Naive B cell (primary cell): ENCODE results near the gene PARP12. TPM values are rescaled to one million over a fixed set of nuclear protein-coding genes. Genes with fewer than 3 reads are reported as not detected.

Experiments used
- ATAC-seq, 2 donors: fragments of 150-1000 bp; cut with Tn5 transposase; 2 replicates each; pipeline ENCODE4 v1.10.0; 2021; ENCODE audit warnings: low read depth in 2 of 2, mild to moderate bottlenecking in 2 of 2, moderate library complexity in 2 of 2
- DNase-seq: peaks from one replicate; pipeline ENCODE4 v3.0.0; 2022
- H3K27ac Mint-ChIP-seq, 6 donors: one replicate each; pipeline ENCODE4 v1.8.0; 2020 to 2022; ENCODE audit warnings: mild to moderate bottlenecking in 6 of 6, mixed read lengths in 6 of 6, moderate library complexity in 5 of 6, inconsistent platforms in 2 of 6
- H3K27me3 Mint-ChIP-seq, 3 donors: one replicate each; pipeline ENCODE4 v1.8.0; 2021 to 2022; ENCODE audit warnings: mixed read lengths in 3 of 3, mild to moderate bottlenecking in 1 of 3
- H3K36me3 Mint-ChIP-seq, 2 donors: one replicate each; pipeline ENCODE4 v1.8.0; 2020 to 2022; ENCODE audit warnings: mixed read lengths in 2 of 2, inconsistent platforms in 1 of 2, mild to moderate bottlenecking in 1 of 2
- H3K4me1 Mint-ChIP-seq, 3 donors: one replicate each; pipeline ENCODE4 v1.8.0; 2020 to 2022; ENCODE audit warnings: mixed read lengths in 3 of 3, inconsistent platforms in 1 of 3, mild to moderate bottlenecking in 1 of 3, moderate library complexity in 1 of 3
- H3K4me3 Mint-ChIP-seq, 8 donors: one replicate each; pipeline ENCODE4 v1.8.0; 2020 to 2022; ENCODE audit warnings: mild to moderate bottlenecking in 8 of 8, mixed read lengths in 8 of 8, moderate library complexity in 8 of 8, inconsistent platforms in 2 of 8
- H3K9me3 Mint-ChIP-seq, 7 donors: one replicate each; pipeline ENCODE4 v1.8.0; 2020 to 2022; ENCODE audit warnings: mixed read lengths in 7 of 7, mild to moderate bottlenecking in 5 of 7, inconsistent platforms in 2 of 7, moderate library complexity in 1 of 7
- polyA plus RNA-seq, 6 donors: library from polyadenylated mRNA; unstranded; fragments of 300-500 nt; fragmentation: Illumina TruSeq; gene quantifications; one replicate each; pipeline ENCODE4 v1.2.3, GENCODE V29; 2021; ENCODE audit warnings: low read depth in 6 of 6

Gene PARP12
- polyA plus RNA-seq, 6 donors from 2014 or later: 40.5 to 61.1 (median 47.6) TPM

- Mint-ChIP-seq H3K36me3 (no peaks in the 10 kb centered on the region), H3K4me3 (no peak overlapping the region), H3K27ac (peak overlapping the region in 1 of 6 donors; percentile 29), H3K27me3 (peaks cover 0 to 5% (median 0%) of the 10 kb centered on the region in 3 donors), H3K4me1 (peaks cover 7 to 14% (median 13%) of the 10 kb centered on the region in 3 donors), H3K9me3 (no peaks in the 10 kb centered on the region)
- DNase-seq (no peak), ATAC-seq (no peak)
Measured at GRCh38 chr7:139989366-139990141, 73.2 kb downstream of the PARP12 start.

DNA sequence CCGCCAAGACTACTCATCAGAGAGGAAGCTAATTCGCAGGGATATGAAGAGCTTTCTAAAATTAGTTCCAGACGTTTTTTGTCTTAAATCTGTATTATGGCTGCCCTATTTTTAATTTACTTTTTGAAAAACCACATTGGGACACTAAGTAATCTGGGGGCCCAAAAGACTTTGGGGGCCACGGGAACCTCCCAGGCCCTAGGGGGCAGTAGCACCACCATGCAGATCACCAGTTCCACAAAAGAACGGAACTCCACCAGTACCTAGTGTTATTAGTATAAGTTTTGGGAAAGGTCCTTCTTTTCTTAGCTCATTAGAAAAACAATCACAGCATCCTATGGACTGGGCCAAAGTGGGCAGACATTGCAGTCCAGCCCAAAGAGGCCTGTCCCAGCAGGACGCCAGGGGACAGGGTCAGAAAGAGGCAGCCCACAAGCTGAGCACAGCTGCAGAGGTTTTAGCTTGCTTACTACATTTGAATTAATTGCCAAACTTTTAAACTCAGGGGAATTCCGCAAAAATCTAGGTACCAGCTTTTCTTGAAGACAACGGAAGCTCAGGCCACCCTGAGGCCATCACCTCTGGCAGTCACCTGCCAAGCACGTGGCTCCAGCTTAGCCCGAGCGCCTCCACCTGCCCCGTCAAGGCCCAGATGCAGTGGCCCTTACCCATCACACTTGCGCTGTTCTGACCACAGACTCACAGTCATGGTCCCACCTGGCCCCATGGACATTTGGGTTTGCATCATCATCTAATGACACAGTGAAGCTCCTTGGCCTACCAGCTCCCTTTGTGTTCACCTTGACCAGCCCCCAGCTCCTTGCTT, 74.8 kb downstream of the PARP12 start:
- H3K4me1 Mint-ChIP-seq: peaks cover 9 to 14% (median 13%) of the 10 kb centered on the region in 3 donors
- DNase-seq (no peak), ATAC-seq (no peak)
- H3K4me3 Mint-ChIP-seq: no peak overlapping the region
- H3K27me3 Mint-ChIP-seq: peaks cover 0 to 5% (median 0%) of the 10 kb centered on the region in 3 donors
- no peaks in the 10 kb centered on the region for H3K36me3 Mint-ChIP-seq
- H3K27ac Mint-ChIP-seq: no peak overlapping the region
- no peaks in the 10 kb centered on the region for H3K9me3 Mint-ChIP-seq

- Mint-ChIP-seq H3K4me1 (peaks cover 9 to 14% (median 13%) of the 10 kb centered on the region in 3 donors), H3K4me3 (no peak overlapping the region), H3K36me3 (no peaks in the 10 kb centered on the region), H3K27me3 (peaks cover 0 to 5% (median 0%) of the 10 kb centered on the region in 3 donors), H3K27ac (peak overlapping the region in 1 of 6 donors; percentile 69), H3K9me3 (no peaks in the 10 kb centered on the region)
- ATAC-seq: no peak
- DNase-seq: no peak
Measured at GRCh38 chr7:139985811-139986210, 76.9 kb downstream of the PARP12 start.

GRCh38 chr7:139984642-139985539, 77.9 kb downstream of the PARP12 start:
- ATAC-seq (no peak), DNase-seq (no peak)
- Mint-ChIP-seq H3K4me1 (peaks cover 6 to 11% (median 7%) of the 10 kb centered on the region in 3 donors), H3K9me3 (no peaks in the 10 kb centered on the region), H3K27me3 (peaks cover 0 to 4% (median 0%) of the 10 kb centered on the region in 3 donors), H3K27ac (peak overlapping the region in 2 of 6 donors; percentile 36 to 49), H3K4me3 (no peak overlapping the region), H3K36me3 (no peaks in the 10 kb centered on the region)

- Mint-ChIP-seq H3K4me3 (peak overlapping the region in 1 of 8 donors; percentile 5), H3K27ac (no peak overlapping the region), H3K9me3 (no peaks in the 10 kb centered on the region), H3K4me1 (peaks cover 0 to 6% (median 5%) of the 10 kb centered on the region in 3 donors), H3K36me3 (no peaks in the 10 kb centered on the region), H3K27me3 (no peaks in the 10 kb centered on the region)
- ATAC-seq: no peak
- no peak for DNase-seq
Measured at GRCh38 chr7:139982927-139983920, 79.5 kb downstream of the PARP12 start.

GRCh38 chr7:139981511-139981895, 81.2 kb downstream of the PARP12 start:
- Mint-ChIP-seq H3K27me3 (no peaks in the 10 kb centered on the region), H3K36me3 (no peaks in the 10 kb centered on the region), H3K4me1 (peaks cover 0 to 6% (median 5%) of the 10 kb centered on the region in 3 donors), H3K27ac (peak overlapping the region in 1 of 6 donors; percentile 38), H3K4me3 (no peak overlapping the region), H3K9me3 (no peaks in the 10 kb centered on the region)
- ATAC-seq (no peak), DNase-seq (no peak)

- no peak for ATAC-seq
- no peaks in the 10 kb centered on the region for H3K9me3 Mint-ChIP-seq
- H3K27ac Mint-ChIP-seq: no peak overlapping the region
- H3K36me3 Mint-ChIP-seq: no peaks in the 10 kb centered on the region
- DNase-seq: no peak
- H3K4me1 Mint-ChIP-seq: peaks cover 0 to 5% (median 4%) of the 10 kb centered on the region in 3 donors
- H3K27me3 Mint-ChIP-seq: no peaks in the 10 kb centered on the region
- H3K4me3 Mint-ChIP-seq: no peak overlapping the region
Measured at GRCh38 chr7:139976838-139977656, 85.7 kb downstream of the PARP12 start.

GRCh38 chr7:139976055-139976837, 86.5 kb downstream of the PARP12 start:
- peaks cover 0 to 5% (median 4%) of the 10 kb centered on the region in 3 donors for H3K4me1 Mint-ChIP-seq
- no peaks in the 10 kb centered on the region for H3K36me3 Mint-ChIP-seq
- ATAC-seq (no peak), DNase-seq (no peak)
- no peak overlapping the region for H3K4me3 Mint-ChIP-seq
- H3K27ac Mint-ChIP-seq: no peak overlapping the region
- H3K9me3 Mint-ChIP-seq: no peaks in the 10 kb centered on the region
- no peaks in the 10 kb centered on the region for H3K27me3 Mint-ChIP-seq

DNA sequence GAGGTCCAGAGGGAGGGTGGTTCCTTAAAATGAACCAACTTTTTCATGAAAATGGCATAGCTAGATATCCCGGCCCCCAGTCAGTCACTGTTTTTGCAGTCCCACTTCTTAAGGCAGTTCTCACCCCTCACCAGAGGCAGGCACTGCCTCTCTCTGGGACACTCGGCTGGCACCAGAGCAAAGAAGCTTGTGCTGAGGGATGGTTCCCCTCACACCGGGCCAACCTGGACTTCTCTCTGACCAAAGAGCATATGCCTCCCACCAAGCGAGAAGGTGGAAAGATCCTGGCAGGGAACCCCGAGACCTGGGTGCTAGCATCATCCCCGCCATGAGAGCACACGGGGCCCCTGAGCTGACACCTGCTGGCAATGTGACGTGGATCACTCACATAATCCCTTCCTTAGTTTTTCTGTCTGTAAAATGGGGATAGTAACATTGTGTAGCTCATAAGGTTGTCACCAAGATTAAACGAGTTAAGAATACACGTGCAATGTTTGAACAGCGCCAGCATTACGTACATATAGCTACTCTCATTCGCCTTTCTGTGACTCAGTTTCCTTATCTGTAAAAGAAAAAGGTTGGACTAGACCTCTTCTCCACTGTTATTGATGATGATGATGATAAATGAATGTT, 88.5 kb downstream of the PARP12 start:
- Mint-ChIP-seq H3K27me3 (no peaks in the 10 kb centered on the region), H3K4me3 (no peak overlapping the region), H3K4me1 (no peaks in the 10 kb centered on the region), H3K9me3 (no peaks in the 10 kb centered on the region), H3K36me3 (no peaks in the 10 kb centered on the region), H3K27ac (no peak overlapping the region)
- ATAC-seq: no peak
- no peak for DNase-seq
